Adipose tissue (tissue), 3 donors: ENCODE data around the gene WIPF3. TPM values are rescaled to one million over a fixed set of nuclear protein-coding genes. Genes with fewer than 3 reads are reported as not detected.

Experiments
- H3K27ac ChIP-seq: one replicate; pipeline ENCODE4 v1.5.1; 2013; ENCODE audit warnings: low read depth, low read length
- WGBS, 3 donors: extraction: QIAGEN DNeasy Blood & Tissue Kit; methylation state at CpG; one replicate each; pipeline ENCODE4 v1.1.7; 2013; 5-methylcytosine and 5-hydroxymethylcytosine counted together
- polyA plus RNA-seq, 3 donors: library from polyadenylated mRNA; stranded (reverse); fragments of 200-250 nt; gene quantifications; one replicate each; pipeline ENCODE4 v1.2.3, GENCODE V29; 2013
- donor health status: healthy with polysubstance abuse.
- donor health status: Bipolar disorder and iron deficiency.
- donor health status: healthy.

The WIPF3 gene
- polyA plus RNA-seq, result 1 to 10 TPM in 2 of 3 donors, under 1 TPM in 1; 0.93 to 1.2 (median 1.1) TPM

- H3K27ac ChIP-seq, result no peak within 1 kb of the TSS
- WGBS, 3 donors, result 0 to 2% (median 1%) methylated on average over 90 to 97 of the region's 99 CpGs
Observed at GRCh38 chr7:29806208-29806994, at the start of gene WIPF3. WIPF3 (plus strand) TSS chr7:29806508; CDS start chr7:29834725, 28,217 bp downstream.

- WGBS, 3 donors, result 78 to 81% (median 80%) methylated on average over 1 of the region's 1 CpG
- H3K27ac ChIP-seq, result no peak overlapping the region
Observed at GRCh38 chr7:29763266-29763665, 43.0 kb upstream of the WIPF3 start.

- no peak overlapping the region for H3K27ac ChIP-seq
- WGBS, 3 donors, result 43 to 71% (median 49%) methylated on average over 2 of the region's 2 CpGs
Observed at GRCh38 chr7:29764227-29764626, 42.1 kb upstream of the WIPF3 start.

- WGBS, 3 donors, result 18 to 54% (median 51%) methylated on average over 5 of the region's 5 CpGs
- no peak overlapping the region for H3K27ac ChIP-seq
Observed at GRCh38 chr7:29765490-29765889, 40.8 kb upstream of the WIPF3 start.

GRCh38 chr7:29770371-29770770 lies 35.9 kb upstream of the WIPF3 start:
- H3K27ac ChIP-seq, result no peak overlapping the region
- 81 to 89% (median 86%) methylated on average over 6 of the region's 6 CpGs for WGBS, 3 donors

GRCh38 chr7:29771081-29771816 lies 35.1 kb upstream of the WIPF3 start:
- H3K27ac ChIP-seq, result no peak overlapping the region
- WGBS, 3 donors, result 60 to 86% (median 66%) methylated on average over 4 of the region's 4 CpGs

GRCh38 chr7:29779017-29779416 lies 27.3 kb upstream of the WIPF3 start:
- 90 to 94% (median 90%) methylated on average over 2 of the region's 2 CpGs for WGBS, 3 donors

GRCh38 chr7:29780346-29780745 lies 26.0 kb upstream of the WIPF3 start:
- 93 to 97% (median 93%) methylated on average over 2 of the region's 2 CpGs for WGBS, 3 donors

More at GRCh38 chr7:29779017-29779416, 27.3 kb upstream of the WIPF3 start:
- no peak overlapping the region for H3K27ac ChIP-seq

GRCh38 chr7:29783671-29784070 lies 22.6 kb upstream of the WIPF3 start:
- H3K27ac ChIP-seq, result no peak overlapping the region
- WGBS, 3 donors, result 76 to 85% (median 83%) methylated on average over 2 of the region's 2 CpGs

More at GRCh38 chr7:29780346-29780745, 26.0 kb upstream of the WIPF3 start:
- H3K27ac ChIP-seq, result no peak overlapping the region

GRCh38 chr7:29793507-29793906 lies 12.8 kb upstream of the WIPF3 start:
- WGBS, 3 donors, result 49 to 72% (median 56%) methylated on average over 2 of the region's 2 CpGs
- H3K27ac ChIP-seq, result no peak overlapping the region

- 66 to 81% (median 77%) methylated on average over 6 of the region's 6 CpGs for WGBS, 3 donors
- no peak overlapping the region for H3K27ac ChIP-seq
Observed at GRCh38 chr7:29794959-29795629, 11.2 kb upstream of the WIPF3 start.

GRCh38 chr7:29795696-29796580 lies 10.4 kb upstream of the WIPF3 start:
- 31 to 45% (median 37%) methylated on average over 2 of the region's 2 CpGs for WGBS, 3 donors
- no peak overlapping the region for H3K27ac ChIP-seq

GRCh38 chr7:29797112-29797944 lies 9.0 kb upstream of the WIPF3 start:
- no peak overlapping the region for H3K27ac ChIP-seq
- WGBS, 3 donors, result 84 to 90% (median 89%) methylated on average over 7 of the region's 7 CpGs

- WGBS, 3 donors, result 61 to 72% (median 65%) methylated on average over 5 of the region's 5 CpGs
- no peak overlapping the region for H3K27ac ChIP-seq
Observed at GRCh38 chr7:29798422-29798821, 7.9 kb upstream of the WIPF3 start.

- WGBS, 3 donors, result 68 to 77% (median 68%) methylated on average over 1 of the region's 1 CpG
Observed at GRCh38 chr7:29801929-29802328, 4.4 kb upstream of the WIPF3 start.

GRCh38 chr7:29805031-29805430 lies 1.3 kb upstream of the WIPF3 start:
- no peak overlapping the region for H3K27ac ChIP-seq
- 90 to 93% (median 92%) methylated on average over 7 of the region's 7 CpGs for WGBS, 3 donors

More at GRCh38 chr7:29801929-29802328, 4.4 kb upstream of the WIPF3 start:
- no peak overlapping the region for H3K27ac ChIP-seq

GRCh38 chr7:29805886-29806207 lies 461 bp upstream of the WIPF3 start:
- H3K27ac ChIP-seq, result no peak overlapping the region
- 60 to 75% (median 67%) methylated on average over 12 of the region's 12 CpGs for WGBS, 3 donors
